NCI-H82 treated with DMSO at 0.1 percent for 48 hours (cell line): ENCODE results near the gene SLC31A1.
A peak's percentile ranks its signal among the peaks of the same experiment; 100 is the strongest.
"Not testable (repeated sequence)": the region's sequence is repeated elsewhere in the genome, so short reads cannot be mapped to it uniquely, and the experiment has no call there.

Experiments used
- DNase-seq: peaks from one replicate; lab custom pipeline; 2025; ENCODE audit not compliant: unreplicated experiment; lab: John Stamatoyannopoulos, UW

The SLC31A1 gene

DNA sequence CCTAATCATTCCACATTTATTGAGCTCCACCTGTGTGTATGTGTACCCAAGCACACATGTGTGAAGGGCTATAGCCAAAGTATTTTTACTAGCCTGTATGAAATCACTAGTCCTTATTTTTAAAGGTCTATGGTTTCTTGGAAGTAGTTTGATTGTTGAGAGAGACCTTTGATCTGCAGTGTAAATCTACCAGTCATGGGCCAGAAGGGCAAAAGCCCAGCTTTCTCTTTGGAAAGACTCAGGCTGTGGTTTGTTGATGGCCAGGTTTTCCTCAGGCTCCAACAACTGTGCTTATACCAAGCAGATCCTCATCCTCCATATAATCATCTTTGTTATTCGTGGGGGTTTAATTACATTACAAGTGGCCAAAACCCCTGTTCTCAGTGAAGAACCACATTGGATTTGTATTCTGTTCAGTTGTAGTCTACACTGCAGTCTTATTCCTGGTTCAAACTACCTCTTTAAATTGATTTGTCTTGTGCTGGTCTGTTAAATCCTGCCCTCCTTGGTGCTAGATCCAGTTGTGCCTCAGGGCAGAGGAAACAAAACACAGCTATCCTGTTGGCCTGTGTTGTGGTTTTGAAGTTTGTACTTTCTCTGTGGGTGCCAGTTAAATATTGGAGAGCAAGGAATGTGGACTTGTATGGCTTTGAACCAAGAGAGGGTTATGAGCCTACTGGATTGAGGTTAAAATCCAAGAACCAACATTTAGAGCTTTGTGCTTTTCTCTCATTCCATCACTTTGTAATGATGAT lies 40.8 kb downstream of the SLC31A1 start:
- DNase-seq: no peak

DNA sequence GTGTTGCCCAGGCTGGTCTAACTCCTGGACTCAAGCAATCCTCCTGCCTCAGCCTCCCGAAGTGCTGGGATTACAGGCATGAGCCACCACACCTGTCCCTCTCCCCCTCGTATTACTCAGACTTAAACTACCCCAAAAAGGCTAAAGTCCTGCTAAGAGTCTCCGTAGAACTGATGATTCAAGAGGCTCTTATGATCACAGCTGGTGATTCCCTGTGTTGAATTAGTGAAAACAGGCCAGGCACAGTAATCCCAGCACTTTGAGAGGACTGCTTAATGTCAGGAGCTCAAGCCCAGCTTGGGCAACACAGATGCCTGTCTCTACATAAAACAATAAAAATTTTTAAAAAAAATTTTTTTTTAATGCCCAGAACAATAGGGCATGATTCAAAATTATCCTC lies 44.8 kb downstream of the SLC31A1 start:
- no peak for DNase-seq

DNA sequence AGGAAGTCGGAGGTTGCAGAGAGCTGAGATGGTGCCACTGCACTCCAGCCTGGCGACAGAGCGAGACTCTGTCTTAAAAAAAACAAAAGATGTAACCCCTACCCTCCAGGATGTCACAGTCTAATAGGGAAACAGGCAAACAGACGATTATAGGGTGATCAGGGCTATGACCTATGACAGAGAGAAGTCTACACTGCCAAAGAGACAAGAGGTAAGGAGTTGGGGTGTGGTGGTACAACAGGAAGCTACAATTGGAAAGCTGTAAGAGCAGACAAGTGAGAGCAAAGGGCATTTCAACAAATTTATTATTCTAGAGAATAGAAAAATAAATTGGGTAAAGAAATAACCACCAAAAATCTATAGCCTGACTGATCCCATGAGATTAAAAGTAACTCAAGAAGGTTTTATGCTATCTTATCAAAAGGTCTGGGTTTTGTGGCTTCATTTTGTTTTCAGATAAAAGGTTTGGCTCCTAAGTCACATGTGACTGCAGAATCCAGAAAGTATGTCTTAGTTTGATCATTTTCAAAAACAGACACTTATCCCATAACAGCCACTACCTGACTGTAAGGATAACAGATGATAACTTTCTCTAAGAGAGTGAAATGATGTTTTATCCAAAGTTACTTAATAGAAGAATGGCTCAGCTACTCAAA lies 46.7 kb downstream of the SLC31A1 start:
- no peak for DNase-seq

DNA sequence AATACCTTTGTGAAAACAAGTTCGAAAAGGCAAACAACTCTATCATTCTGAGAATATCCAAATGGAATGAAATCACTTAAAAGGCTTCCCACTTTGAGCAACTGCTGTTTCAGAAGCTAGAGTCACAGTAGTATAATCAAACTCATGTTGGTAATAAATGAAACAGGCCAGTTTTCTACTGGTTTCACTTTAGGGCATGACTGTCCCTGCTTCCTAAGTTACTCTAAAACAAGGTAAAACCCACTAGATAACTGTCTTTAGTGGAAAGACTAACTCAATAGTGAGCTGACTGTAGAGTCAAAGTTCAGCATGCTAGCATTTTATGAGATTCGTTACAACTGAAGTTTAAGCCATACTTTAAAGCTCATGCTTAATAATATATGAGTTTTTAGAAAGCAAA lies 48.0 kb downstream of the SLC31A1 start:
- DNase-seq: no peak

DNA sequence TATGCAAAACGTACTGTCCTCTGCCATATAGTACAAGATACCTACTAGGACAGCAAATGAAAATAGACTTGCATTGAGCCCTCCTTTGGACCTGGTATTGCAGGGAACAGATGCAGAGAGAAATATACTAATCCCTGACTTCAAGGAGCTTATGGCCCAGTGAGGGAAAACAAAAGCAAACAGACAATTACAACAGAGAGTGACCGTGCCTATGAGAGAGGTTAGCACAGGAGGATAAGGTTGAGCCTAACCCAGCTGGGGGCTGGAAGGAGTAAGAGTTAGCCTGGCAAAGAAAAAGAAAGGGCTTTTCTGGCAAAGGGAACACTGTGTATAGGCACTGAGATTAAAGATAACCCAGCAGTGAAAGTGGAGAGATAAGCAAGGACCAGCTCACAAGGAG lies 48.5 kb downstream of the SLC31A1 start:
- peak; percentile 59 for DNase-seq

DNA sequence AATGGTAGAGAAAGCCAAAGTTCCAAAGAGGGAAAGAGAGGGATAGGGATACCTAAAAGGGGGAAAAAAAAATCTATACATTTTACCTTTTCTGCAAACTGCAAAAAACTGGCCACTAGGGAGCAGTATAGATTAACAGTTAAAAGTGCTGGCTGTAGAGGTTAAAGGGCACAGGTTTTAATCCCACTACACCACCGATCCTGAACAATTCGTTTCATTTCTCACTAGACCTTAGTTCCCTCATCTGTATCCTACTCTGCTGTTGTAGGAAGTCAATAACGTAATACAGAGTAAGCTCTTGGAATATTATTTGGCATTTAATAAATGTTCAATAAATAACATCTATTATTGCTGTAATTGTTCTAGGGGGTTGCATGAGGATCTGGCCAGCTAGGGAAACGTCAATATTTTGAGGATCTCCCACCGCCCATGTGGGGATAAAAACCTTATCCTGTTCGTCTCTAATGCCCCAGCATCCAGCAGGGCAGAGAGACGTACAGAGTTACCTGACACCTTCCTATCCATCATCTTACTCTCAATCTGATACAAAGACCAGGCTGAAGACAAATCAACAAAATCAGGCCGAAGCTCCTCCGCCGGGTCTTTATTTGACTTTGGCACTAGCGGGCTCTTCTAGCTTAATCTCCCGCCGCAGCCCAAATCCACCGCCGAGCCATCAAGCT lies 53.3 kb downstream of the SLC31A1 start:
- peak; percentile 54 for DNase-seq

DNA sequence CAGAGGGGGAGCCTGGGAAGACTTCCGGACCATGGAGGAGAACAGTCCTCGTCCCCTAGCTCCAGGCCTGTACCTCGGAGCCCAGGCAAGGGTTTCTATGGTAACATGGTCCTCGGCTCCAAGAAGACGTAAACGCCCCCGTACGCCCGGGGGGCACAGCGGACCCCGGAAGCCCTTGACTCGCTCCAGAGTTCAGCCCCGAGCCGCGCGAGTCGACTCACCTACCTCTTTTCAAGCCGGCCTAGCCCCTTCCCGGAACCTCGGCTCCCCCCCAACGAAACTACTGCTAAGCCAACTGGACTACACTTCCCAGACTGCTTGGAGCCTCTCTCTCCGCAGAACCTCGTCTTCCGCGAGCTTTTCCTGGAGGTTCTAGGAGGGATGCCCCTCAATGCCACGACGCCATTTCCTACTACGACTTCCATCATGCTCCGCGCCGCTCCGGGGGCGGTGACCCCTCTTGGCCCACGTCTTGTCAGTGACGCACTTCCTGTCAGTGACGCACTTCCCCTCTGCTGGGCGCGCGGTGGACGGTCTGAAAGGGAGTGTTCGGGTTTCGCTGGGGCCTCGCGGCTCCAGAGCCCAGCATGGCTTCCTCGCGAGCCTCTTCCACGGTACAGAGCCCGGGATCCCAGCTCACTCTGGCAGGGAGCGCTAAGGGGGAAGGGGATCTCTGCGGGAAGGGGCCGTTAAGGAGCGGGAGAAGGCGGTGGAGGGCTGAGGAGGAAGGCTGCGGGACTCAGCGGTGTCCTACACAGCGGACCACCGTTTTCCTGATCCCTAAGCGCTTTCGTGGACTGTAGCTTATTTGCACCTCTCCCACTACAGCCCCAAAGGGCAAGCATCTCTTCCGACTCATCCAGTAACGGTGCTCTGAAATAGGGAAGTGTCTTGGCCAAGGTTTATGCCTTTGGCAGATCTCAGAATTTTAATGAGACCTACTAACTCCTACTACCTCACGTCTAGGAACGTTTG lies 54.1 kb downstream of the SLC31A1 start, which contains the start of the genes CDC26 and PRPF4:
Gene CDC26, minus strand, starts transcription at position 416 of the 975 bp plus-strand sequence. CDS start 3,065 bp downstream, outside the sequence.
Gene PRPF4, plus strand, starts transcription at position 502 of the 975 bp plus-strand sequence. Its CDS starts 86 bp downstream, at position 588.
- peak; percentile 94 for DNase-seq

DNA sequence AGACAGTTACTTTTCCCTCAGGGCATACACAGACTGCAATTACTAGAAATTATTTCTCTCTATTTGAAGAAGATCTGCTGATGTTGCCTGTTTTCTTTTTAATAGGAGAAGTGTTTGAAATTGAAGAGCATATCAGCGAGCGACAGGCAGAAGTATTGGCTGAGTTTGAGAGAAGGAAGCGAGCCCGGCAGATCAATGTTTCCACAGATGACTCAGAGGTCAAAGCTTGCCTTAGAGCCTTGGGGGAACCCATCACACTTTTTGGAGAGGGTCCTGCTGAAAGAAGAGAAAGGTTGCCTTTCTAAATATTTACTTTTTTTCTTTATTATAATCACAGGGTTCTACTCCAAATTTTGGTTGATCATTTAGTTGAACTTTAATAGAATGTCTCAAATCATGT lies 57.5 kb downstream of the SLC31A1 start:
- no peak for DNase-seq

DNA sequence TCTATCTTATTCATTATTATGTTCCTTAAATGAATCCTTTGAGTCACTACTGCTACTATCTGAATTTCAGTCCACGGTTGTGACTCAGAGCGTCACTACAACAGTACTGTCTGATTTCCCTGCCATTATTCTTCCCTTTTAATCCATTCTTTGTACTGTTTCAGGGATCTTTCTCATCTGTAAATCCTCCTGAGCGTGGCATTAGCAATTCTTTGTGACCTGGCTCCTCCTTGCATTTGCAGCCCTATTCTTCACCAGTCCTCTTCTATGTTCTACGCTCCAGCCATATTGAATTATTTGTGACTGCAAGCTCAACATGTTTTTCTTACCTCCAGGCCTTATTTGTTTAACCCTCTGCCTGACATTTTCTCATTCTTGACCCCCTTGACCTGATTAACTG lies 60.0 kb downstream of the SLC31A1 start:
- DNase-seq: no peak

DNA sequence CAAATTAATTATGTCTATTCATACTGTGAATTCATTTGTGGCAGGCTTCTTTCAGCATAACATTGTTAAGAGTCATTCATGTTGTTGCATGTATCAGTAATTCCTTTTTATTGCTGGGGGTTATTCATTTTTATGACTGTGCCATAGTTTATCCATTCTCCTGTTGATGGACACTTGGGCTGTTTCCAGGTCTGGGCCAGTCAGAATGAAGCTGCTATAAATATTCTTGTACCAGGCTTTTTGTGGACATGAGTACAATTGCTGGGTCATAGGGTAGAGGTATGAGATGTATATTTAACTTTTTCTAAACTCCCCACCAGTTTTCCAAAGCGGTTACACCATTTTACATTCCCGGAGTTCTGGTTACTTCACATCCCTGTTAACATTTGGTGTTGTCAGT lies 67.7 kb downstream of the SLC31A1 start:
- no peak for DNase-seq

DNA sequence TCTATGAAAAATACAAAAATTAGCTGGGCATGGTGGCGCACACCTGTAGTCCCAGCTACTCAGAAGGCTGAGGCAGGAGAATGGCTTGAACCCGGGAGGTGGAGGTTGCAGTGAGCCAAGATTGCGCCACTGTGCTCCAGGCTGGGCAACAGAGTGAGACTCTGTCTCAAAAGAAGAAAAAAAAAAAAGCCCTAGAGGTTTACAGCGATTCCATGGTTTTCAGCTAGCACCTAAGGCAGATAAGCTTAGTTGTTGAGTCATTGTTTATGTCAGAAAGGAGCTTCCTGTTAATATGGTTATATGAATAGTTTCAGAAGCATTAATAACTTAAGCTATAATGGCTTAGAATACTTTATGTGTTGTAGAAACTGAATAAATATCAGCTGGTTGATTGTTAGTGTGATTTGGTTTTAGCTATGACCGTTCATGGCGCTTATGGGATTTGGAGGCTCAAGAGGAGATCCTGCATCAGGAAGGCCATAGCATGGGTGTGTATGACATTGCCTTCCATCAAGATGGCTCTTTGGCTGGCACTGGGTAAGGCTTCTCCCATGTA lies 68.8 kb downstream of the SLC31A1 start:
- no peak for DNase-seq

DNA sequence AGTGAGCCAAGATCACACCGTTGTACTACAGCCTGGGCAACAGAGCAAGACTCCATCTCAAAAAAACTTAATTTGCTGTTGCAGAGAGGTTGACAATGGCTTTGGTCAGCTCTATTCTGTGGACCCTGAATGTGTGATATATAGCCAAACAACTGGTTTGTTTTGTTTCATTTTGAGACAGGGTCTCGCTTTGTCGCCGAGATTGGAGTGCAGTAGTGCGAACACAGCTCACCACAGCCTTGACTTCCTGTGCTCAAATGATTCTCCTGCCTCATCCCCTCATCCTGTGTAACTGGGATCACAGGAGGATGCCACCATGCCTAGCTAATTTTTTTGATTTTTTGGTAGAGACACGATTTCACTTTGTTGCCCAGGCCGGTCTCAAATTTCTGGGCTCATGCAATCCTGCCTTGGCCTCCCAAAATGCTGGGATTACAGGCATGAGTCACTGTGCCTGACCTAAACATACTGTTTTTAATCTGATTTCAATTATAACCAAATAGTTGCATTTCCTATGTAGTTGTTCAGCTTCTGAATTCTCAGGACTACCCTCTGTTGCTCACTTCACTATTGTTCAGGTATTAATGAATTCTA lies 72.0 kb downstream of the SLC31A1 start:
- no peak for DNase-seq

DNA sequence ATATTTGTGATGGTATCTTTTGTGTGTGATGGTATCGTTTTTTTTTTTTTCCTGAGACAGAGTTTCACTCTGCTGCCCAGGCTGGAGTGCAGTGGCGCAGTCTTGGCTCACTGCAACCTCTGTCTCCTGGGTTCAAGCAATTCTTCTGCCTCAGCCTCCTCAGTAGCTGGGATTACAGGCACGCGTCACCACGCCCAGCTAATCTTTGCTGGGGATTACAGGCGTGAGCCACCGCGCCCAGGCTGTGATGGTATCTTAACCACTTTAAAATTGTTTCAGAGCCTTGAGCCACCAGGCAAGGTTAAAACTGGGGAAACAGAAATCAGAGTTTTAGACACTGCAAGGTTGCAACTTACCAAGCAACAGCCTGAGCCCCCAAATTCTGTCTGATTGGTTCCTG lies 74.9 kb downstream of the SLC31A1 start:
- DNase-seq: not testable (repeated sequence)

DNA sequence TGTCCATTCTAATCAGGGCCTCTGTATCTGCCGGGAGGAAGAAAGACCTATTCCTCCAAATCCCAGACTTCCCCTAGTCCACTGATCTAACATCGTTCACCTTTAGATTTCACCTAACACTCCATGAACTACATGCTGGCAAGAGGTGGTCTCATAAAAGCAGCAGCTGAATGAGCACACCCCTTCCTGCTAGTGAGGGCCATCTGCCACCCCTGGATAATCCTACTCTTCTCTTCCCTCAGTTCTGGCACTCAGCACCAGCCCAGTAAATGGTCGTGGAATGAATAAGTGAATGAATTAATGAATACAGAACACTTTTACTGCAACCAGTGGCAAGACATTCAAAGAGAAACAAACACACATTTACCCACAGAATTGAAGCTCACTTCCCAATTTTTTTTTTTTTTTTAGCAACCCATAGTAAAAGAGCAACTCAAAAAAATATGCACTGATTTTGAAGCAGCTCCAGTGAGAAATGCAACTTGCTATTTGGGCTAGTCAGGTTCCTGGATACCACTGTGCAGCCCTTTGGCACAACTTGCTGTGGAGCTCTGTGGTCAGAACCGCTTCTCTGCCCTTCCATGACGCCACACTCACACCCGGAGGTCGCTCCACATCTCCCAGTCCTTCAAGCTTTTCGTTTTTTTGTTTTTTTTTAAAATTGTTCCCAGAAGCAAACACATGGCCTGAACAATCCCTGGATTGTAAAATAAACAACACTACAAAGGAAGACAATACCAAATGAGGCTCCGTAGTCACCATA lies 75.6 kb downstream of the SLC31A1 start:
- DNase-seq: peak; percentile 79

DNA sequence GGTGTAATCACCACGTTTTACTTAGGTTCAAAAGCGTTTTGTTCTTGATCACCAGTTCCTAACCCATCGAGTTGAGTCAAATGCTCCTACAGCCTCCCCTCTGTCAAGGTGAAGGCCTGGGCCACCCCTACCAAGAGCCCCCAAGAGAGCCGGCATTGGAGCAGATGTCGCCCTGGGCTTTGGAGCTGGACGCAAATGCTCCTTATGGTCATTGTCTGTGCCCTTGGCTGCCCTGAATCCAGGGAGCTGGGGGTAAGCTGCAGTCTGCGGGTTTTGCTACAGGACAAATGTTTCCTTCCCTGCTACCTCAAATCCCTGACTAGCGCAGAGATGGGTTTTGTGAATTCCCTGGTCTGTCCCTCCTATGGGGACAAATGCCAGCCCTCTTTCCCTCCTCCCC lies 77.0 kb downstream of the SLC31A1 start:
- DNase-seq: peak; percentile 16

DNA sequence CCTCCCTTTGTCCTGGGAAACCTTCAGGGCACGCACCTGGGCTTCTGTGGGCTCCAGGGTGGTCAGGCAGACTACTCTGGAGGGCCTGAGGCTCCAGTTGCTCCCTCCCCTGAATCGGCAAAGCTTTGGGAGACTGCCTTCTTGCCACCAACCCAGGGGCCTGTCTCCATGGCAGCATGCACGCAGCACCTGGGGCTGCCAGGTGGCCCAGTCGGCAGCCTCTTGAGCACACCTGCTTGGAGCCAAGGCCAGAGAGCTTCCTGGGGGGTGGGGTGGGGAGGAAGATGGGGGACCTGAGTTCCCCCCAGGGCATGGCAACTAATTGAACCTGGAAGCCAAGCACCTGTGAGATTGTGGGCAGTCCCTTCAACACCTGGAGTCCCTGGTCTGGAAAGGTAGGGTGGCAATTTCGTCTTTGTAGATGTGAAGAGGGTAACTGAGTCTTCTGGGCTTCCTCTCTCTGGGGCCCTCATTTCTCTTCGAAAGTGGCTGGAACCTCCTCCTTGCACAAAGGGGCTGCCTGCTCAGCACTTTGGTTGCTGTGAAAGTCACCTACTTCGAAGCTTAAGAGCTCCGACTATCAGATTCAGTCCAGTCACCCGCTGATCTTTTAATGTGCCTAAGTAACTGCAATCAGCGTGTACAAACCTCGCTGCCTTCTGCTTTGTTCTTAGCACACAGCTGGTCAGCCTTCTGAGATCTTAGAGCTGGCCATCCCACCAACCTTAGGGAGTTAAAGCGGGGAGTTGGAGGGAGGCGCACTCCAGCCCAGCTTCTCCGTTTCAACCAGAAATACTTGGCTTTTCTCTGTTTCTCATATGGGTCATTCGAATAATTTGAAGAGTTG lies 77.8 kb downstream of the SLC31A1 start:
- peak; percentile 79 for DNase-seq

DNA sequence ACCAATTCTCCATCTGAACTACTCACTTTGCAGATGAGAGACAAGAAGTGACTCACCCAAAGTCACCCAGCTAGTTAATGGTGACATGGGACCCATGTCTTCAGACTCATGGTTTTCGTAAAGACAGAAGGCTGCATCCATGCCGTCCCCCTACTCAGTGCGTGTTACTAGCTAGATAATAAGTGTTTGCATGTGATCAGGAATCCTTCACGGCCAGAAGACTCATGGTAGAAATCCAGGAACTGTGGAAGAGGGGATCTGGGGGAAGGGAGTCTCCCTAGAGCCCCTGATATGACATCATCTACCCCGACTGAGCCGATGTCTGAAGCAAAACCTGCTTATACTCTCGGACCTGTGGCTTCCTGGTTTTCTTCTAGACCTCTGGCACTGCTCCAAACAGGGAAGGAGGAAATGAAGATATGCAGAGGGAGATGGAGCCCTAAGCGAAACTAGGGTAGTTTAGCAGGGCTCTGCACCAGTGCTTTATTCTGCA lies 78.5 kb downstream of the SLC31A1 start:
- DNase-seq: no peak

DNA sequence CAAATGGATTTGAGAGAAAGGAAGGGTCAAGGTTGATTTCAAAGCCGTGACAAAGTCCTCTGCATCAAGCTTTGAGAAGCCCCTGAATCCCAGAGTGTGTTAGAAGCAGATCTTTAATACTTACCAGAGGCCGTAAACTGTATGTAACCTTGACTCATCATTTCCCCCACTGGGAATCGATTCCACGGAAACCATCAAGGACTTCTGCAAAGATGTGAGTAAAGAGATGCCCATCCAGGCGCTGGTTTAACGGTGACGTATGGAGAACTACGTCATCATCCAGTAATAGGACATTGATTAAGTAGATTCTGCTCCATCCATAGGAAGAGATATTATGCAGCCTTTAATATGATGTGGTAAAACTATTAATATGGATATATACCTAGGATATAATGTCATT lies 80.2 kb downstream of the SLC31A1 start:
- no peak for DNase-seq
